ENCODE results near the gene AUP1.
"Not testable (repeated sequence)": the region's sequence is repeated elsewhere in the genome, so short reads cannot be mapped to it uniquely, and the experiment has no call there.

The AUP1 gene, protein sequence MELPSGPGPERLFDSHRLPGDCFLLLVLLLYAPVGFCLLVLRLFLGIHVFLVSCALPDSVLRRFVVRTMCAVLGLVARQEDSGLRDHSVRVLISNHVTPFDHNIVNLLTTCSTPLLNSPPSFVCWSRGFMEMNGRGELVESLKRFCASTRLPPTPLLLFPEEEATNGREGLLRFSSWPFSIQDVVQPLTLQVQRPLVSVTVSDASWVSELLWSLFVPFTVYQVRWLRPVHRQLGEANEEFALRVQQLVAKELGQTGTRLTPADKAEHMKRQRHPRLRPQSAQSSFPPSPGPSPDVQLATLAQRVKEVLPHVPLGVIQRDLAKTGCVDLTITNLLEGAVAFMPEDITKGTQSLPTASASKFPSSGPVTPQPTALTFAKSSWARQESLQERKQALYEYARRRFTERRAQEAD

GRCh38 chr2:74529357-74530238 is at the start of gene AUP1, which contains the start of gene HTRA2:
Gene AUP1 (minus strand): TSS chr2:74529706. CDS start chr2:74529629, 77 bp downstream.
Gene HTRA2 (plus strand): TSS chr2:74529933. CDS start chr2:74530007, 74 bp downstream.
- DNase-seq, result peak; percentile 81

DNA sequence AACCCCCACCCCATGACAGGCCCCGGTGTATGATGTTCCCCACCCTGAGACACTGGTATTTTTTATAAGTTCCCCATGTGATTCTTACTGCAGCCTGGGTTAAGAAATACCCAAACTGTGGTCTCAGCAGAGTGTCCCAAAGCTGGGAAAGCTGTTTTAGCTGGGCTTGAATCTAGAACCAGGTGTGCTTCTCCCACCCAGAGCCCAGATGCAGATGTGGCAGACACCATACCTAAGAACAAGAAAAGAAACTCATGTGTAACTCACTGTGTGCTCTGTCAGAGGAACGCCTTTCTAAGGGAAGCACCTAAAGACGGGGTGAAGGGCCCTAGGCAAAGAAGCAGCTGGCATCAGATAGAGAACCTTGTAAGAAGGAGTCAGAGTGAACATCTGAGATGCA is 48.9 kb upstream of the AUP1 start:
- no peak for DNase-seq

- DNase-seq, result no peak
These were observed 47.9 kb upstream of the AUP1 start for GRCh38 chr2:74577448-74577847.

- no peak for DNase-seq
These were observed 47.3 kb upstream of the AUP1 start for GRCh38 chr2:74576863-74577229.

DNA sequence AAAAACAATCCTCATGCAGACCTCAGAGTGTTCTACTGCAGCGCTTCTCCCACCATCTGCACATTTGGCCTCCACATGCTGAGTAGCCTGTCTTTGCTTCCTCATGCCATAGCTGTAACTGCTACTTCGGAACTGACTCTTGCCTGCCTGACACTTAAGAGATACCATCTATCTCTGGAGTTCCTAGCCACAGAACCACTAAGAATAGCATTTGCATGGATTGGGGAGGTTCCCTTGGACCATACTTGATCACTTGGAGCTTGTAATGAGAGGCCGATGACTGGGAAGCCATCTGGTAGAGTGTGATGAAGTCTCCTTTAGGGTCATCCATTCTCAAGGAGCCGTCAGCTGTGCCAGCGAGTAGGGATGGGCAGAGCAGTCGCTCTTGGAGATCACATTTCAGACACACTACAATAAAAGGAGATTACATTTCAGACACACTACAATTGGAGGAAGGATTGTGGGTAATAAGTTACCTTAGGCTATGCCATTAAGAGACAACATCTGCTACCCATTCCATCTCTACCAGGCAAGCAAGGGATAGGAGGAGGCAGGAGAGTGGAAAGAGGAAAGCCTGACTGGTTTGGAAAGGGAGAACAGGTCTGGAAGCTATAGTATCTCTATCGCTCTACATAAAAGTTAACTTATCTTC is 46.8 kb upstream of the AUP1 start:
- DNase-seq, result no peak

- no peak for DNase-seq
These were observed 45.8 kb upstream of the AUP1 start for GRCh38 chr2:74575320-74575719.

DNA sequence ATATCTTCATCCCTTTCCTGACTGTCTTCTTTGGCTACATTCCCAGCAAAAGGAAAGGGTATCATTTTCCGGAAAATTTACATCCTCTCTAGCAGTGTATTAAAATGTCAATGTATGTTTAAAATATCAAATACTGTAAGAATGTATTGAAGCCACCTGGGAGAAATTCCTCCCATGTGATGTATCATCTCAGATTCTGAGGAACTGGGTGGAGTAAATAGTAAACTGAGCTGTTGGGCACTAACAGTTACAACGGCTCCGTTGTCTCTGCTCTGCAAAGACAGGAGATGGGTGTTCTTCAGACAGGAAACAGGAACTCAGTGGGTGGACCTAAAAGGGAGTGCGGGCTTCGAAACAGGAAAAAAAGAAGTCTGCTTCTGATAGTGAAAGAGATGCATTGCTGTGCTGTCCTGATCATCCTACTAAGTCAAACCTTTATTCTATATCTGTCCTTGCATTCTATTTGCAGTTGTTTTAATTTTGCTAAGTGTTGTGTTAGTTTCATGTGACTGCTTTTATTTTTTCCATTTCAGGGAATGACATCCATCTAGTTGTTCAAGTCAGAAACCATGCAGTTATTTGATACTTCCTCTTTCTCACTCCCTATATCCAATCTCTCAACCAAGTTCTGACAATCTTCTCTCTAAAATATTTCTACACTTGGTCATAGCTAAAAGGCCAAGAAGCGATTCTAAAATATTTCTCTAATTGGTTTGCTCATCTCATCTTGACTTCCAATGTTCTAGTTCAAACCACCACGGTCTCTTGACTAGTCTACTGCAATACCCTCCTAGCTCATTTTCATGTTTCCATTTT is 44.4 kb upstream of the AUP1 start:
- DNase-seq, result no peak

- DNase-seq, result no peak
These were observed 42.8 kb upstream of the AUP1 start for GRCh38 chr2:74572178-74572925.

- no peak for DNase-seq
These were observed 41.6 kb upstream of the AUP1 start for GRCh38 chr2:74571058-74571457.

- no peak for DNase-seq
These were observed 40.2 kb upstream of the AUP1 start for GRCh38 chr2:74569686-74570085.

- no peak for DNase-seq
These were observed 38.4 kb upstream of the AUP1 start for GRCh38 chr2:74567881-74568280.

GRCh38 chr2:74566754-74567085 is 37.2 kb upstream of the AUP1 start:
- DNase-seq, result no peak

GRCh38 chr2:74566076-74566753 is 36.7 kb upstream of the AUP1 start:
- no peak for DNase-seq

- no peak for DNase-seq
These were observed 34.7 kb upstream of the AUP1 start for GRCh38 chr2:74564222-74564621.

GRCh38 chr2:74562126-74562775 is 32.7 kb upstream of the AUP1 start:
- DNase-seq, result no peak

GRCh38 chr2:74561022-74561421 is 31.5 kb upstream of the AUP1 start:
- DNase-seq, result not testable (repeated sequence)

DNA sequence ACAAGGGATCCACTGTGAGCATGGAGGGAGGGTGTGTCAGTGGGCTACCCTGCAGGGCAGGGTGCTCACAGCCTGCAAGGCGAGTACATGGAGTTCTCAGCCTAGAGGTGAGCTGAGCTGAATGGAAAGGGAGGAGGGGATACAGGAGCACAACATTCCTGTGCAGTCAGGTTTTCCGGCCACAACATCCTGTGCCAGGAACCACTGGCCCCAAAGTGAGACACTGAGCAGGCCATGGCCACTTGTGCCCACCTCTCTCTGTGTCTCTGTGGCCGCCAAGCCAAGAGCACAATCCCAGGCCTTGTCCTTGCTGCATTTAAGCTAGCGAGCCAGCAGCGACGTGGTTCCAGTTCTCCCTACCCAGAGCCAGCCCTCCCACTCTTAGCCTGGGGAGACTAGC is 31.1 kb upstream of the AUP1 start:
- DNase-seq, result no peak

DNA sequence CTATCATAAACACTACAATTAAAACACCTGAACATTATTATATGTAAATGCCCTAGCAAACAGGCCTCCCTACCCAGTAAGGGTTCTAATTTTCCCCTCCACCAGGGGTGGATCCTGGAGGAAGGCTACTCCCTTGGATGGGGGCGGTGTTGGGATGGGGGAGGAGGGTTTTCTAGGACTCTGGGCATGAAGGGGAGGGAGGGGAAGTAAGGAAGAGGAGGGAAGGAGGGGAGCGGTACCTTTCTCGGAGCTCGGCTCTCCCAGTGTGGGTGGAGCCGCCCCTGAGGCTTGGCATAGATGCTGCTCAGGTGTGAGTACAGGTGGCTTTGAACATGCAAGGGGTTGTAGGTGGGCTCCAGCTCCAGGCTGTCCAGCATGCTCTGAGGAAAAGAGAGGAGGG is 30.4 kb upstream of the AUP1 start:
- DNase-seq, result no peak

DNA sequence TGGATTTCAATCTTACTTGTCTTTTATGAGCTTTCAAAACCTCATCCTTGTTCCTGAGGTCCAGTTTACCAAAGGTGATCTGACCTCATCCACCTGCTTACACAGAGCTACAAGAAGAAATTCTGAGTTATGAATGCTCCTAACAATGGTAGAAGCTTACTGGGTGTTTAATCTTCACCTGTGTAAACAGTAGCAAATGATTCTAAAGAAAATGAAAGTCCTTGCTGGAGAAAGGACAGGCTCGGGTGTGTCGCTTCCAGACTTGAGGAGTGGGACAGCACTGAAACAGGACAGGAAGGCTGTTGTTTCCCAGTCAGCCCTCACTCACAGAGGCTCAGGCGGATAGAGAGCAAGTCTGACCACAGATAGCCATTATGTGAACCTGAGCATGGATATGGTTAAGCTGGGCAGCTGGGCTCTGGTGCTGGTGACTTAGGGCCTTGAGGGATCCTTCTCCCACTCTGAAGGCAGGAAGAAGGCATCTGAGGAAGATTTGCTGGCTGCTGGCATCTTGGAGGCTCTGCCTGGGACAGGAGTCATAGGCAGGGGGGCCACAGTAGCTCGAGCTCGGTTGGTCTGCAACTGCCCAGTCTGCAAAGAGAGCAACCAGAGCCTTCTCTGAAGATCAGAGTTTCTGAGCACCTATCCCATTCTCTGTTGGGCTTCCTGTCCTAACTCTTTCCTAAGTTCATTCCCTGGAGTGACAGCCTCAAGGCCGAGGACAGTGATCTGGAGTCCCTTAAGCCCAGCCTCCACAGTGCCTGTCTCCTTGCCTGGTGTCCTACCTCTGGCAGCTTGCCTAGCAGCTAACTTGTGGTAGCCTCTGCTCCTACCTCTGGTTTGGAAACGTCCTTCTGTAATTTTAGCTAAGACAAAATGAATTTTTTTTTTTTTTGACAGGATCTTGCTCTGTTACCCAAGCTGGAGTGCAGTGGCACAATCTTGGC is 29.1 kb upstream of the AUP1 start:
- DNase-seq, result no peak

All from NCI-H2029 treated with DMSO at 0.1 percent for 48 hours (cell line).